Vagina (tissue), 2 donors: ENCODE data around the gene PIGV.

Experiments used
- POLR2A ChIP-seq, 2 donors: fragments of 450-650 bp; IDR thresholded peaks; one replicate each; pipeline ENCODE4 v1.6.1; 2017; ENCODE audit warnings: antibody characterized with exemption in 2 of 2, mild to moderate bottlenecking in 2 of 2, moderate library complexity in 2 of 2
- POLR2AphosphoS5 ChIP-seq, 2 donors: sonication (generic); formaldehyde crosslinking; IDR thresholded peaks; one replicate each; pipeline ENCODE4 v1.9.0; 2017; ENCODE audit warnings: antibody characterized with exemption in 2 of 2, mild to moderate bottlenecking in 2 of 2, low read depth in 1 of 2; ENCODE audit not compliant: insufficient read depth in 1 of 2
- TF ChIP-seq, protein P1 (sequence below), 3 experiments: fragments of 450-650 bp in 2 of 3; fragments of 200-600 bp in 1 of 3; sonication (generic) in 1 of 3; IDR thresholded peaks; one replicate each; pipeline ENCODE4 v1.5.1; 2017 to 2019; ENCODE audit warnings: antibody characterized with exemption in 3 of 3, mild to moderate bottlenecking in 2 of 3, moderate library complexity in 2 of 3

DNA sequence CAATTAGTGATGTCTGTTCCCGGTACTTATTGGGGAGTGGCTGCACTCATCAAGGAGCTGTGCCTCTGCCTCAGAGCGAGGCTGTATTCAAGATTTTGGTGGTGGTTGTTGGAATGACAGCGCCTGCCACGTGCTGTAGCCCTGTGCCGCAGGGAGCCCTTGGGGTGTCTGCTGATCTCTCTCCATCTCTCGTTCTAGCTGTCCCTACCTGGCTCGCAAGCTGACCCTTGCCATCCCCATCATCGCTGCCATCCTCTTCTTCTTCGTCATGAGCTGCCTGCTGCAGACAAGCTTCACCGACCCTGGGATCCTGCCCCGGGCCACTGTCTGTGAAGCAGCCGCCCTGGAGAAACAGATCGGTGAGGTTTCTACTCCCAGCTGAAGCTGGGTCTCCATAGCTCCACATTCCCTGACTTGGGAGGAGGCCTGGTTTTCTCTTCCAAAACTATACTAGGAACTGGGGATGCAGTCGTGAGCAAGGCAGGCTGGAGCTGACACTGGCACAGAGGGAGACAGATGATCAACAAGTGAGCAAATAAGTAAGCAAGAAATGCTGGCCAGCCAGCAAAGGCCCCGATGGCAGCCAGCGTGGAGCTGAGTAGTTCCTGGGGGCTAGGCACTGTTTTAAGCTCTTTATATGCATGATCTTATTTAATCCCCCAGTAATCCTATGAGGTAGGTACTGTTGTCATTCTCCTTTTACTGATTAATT is 44.7 kb downstream of the PIGV start:
- TF ChIP-seq, protein P1, sequence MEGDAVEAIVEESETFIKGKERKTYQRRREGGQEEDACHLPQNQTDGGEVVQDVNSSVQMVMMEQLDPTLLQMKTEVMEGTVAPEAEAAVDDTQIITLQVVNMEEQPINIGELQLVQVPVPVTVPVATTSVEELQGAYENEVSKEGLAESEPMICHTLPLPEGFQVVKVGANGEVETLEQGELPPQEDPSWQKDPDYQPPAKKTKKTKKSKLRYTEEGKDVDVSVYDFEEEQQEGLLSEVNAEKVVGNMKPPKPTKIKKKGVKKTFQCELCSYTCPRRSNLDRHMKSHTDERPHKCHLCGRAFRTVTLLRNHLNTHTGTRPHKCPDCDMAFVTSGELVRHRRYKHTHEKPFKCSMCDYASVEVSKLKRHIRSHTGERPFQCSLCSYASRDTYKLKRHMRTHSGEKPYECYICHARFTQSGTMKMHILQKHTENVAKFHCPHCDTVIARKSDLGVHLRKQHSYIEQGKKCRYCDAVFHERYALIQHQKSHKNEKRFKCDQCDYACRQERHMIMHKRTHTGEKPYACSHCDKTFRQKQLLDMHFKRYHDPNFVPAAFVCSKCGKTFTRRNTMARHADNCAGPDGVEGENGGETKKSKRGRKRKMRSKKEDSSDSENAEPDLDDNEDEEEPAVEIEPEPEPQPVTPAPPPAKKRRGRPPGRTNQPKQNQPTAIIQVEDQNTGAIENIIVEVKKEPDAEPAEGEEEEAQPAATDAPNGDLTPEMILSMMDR (IDR thresholded peaks at IDR 0.05): no peak
- TF ChIP-seq POLR2A (IDR thresholded peaks at IDR 0.05): no peak
- no peak for TF ChIP-seq POLR2AphosphoS5 (IDR thresholded peaks at IDR 0.05; ENCODE audit: insufficient read depth in 1 of 2, low read depth in 1 of 2)
